DMS153 (cell line): ENCODE data around the gene PRRX2.
"Not testable (repeated sequence)": the region's sequence is repeated elsewhere in the genome, so short reads cannot be mapped to it uniquely, and the experiment has no call there.

Experiments used
- DNase-seq: peaks from one replicate; lab custom pipeline; 2025; lab: John Stamatoyannopoulos, UW

The PRRX2 gene

GRCh38 chr9:129665389-129665775, at the start of gene PRRX2:
Gene PRRX2, plus strand, starts transcription at chr9:129665647. Its CDS starts 221 bp downstream, at chr9:129665868.
- no peak for DNase-seq

GRCh38 chr9:129617167-129617566, 48.3 kb upstream of the PRRX2 start:
- no peak for DNase-seq

- DNase-seq = no peak
Measured at GRCh38 chr9:129619787-129620668, 45.4 kb upstream of the PRRX2 start.

DNA sequence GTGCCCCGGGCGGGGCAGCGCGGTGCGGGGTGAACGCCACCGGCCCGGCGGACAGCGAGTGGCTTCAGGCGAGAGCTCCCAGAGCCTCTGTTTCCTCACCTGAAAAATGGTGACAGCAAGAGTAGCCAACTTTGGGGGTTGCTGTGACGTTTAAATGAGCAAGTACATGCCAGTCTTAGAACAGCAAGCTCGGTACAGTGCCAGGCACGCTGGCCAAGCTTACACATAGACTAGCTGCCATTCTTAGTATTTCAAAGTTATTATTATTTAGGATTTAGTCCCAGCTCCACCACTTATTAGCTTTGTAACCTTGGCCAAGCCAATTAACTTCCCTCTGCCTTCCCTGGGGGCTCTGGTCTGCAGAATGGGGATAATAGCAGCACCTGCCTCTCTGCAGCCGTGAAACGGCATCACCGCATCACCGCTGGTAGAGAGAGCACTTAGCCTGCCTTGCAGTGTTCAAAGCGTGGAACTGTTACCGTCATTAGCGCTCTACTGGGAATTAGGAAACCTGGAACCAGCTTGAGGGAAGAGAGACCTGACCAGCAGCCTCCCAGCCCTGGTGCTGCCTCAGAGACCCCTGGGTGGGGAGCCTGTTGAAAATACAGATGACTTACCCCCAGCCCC, 44.7 kb upstream of the PRRX2 start, which contains the start of gene C9orf50:
C9orf50 (minus strand) TSS at position 433 of the 627 bp plus-strand sequence. CDS start 527 bp downstream, outside the sequence.
- DNase-seq = no peak

DNA sequence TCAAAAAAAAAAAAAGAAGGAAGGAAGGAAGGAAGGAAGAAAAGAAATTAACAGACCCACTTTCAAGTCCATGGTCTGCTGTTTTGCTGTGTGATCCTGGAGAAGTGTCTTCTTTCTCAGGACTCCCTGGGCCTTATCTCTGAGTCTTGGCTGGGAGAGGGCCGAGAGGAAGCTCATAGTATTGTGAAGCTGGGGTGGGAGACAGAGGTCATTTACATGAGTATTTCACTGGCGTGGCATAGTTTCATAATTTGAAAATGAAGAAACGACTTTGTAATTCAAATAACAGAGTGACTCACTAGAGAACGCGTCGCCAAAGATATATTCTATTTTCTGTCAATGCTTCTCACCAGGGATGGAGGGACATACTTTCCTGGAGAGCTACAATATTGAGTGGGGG, 42.1 kb upstream of the PRRX2 start:
- no peak for DNase-seq

GRCh38 chr9:129624168-129624759, 41.2 kb upstream of the PRRX2 start:
- DNase-seq = no peak

DNA sequence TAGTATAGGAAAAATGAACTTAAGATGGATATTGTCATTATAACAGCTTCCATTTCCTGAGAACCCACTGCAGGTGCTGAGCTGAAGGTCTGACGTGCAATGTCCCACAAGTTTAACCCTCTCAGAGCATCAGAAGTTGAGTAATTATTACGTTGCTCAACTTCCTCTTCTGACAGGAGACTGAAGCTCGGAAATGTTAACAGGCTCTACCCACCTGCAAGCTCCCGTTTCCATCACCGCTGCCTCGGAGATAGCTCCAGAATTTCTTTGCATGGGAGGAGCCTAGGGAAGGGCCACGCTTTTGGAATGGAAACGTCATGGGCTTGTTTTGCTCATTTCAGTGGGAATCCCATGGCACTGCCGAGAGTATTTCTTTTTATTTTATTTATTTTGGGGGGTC, 40.5 kb upstream of the PRRX2 start:
- peak; percentile 52 for DNase-seq

DNA sequence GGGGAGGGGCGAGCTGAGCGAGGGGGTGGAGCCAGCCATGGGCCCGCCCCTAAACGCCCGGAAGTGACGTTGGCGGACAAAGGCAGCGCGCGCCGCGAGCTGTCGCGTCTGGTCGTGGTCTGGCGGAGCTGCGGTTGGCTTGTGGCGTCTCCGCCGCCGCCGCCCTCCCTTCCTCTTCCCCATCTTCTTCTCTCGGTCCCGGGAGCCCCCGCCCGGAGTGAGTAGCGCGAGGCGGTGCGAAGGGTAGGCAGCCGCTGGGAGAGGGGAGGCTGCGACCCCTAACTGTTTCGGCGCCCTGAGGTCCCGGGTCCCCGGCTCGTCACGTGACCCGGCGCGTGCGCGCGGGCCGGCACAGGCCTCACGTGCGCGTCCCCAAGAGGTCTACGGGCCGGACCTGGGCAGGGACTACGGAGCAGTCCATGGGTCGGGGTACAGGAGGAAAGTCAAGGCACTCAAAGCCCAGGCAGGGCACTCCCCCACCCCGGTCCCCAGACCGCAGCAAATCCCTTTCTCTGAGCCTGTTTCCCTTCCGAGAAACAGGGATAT, 39.3 kb upstream of the PRRX2 start, which contains the start of gene NTMT1:
NTMT1 (plus strand) TSS at position 85 of the 546 bp plus-strand sequence. CDS start 6,541 bp downstream, outside the sequence.
- DNase-seq = peak; percentile 60

DNA sequence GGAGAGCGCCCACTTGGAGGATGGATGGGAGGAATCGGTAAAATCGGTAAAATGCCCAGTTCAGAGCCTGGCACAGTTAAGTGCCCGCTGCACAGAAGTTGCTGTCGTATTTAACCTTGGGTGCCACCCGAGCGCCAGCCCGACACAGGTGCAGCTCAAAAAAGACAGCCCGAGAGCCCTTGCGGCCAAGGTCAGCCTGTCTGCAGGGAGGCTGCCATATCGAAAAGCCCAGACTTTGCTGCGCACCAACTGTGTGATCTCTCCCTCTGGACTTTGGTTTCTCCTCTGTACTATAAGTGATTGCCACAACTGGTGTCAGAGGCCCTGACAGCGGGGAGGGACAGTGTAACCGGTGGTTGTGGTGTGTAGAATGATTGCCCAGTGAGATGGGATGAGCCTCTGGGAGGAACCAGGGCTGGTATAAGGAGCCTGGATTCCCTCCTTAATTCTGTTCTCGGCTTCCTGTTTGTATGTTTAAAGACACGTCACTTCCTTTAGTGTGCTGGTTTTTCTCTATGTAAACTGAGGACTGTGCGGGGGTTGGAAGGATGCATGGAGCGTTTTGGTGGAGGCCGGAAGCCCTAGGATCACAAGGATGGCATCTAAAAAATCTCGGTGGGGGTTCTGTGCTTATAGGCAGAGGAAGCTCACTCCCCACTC, 38.7 kb upstream of the PRRX2 start:
- no peak for DNase-seq

- DNase-seq = no peak
Measured at GRCh38 chr9:129627556-129628440, 37.6 kb upstream of the PRRX2 start.

DNA sequence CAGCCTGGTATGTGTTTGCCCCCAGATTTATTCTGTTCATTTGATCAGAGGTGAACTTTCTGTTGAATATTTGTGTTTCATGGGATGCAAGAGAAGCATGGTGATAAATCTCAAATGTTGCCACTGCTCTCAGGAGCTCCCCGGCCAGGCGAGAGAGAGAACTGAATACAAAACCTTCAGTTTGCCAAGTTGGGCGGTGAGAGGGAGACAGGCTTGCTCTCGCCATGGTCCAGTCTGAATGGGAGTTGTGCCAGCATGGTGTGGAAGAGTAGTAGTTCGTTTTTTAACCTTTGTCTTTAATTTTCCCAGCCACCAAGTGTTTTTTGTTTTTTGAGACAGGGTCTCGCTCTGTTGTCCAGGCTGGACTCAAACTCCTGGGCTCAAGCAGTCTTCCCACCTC, 36.7 kb upstream of the PRRX2 start:
- no peak for DNase-seq

DNA sequence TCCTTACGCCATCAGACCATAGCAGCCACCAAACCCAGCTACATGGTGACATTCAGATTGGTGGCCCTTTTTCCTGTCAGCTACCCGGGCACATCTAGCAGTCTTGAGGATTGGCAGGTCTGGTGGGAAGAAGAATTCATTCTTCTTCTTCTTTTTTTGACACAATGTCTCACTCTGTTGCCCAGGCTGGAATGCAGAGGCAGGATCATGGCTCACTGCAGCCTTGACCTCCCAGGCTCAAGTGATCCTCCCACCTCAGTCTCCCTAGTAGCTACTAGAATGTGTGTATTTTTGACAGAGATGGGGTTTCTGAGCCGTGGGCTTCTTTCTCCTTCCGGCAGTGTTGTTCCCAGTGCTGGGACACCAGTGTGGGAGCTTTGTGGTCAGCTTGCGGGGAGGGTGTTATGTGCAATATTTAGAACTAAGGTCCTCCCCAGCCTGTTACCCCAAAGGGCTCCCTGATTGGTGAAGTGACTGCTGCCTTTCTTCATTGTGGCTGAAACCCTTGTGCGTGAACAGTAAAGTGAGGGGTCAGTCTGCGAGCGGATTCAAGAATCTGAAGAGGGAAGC, 36.1 kb upstream of the PRRX2 start:
- no peak for DNase-seq

DNA sequence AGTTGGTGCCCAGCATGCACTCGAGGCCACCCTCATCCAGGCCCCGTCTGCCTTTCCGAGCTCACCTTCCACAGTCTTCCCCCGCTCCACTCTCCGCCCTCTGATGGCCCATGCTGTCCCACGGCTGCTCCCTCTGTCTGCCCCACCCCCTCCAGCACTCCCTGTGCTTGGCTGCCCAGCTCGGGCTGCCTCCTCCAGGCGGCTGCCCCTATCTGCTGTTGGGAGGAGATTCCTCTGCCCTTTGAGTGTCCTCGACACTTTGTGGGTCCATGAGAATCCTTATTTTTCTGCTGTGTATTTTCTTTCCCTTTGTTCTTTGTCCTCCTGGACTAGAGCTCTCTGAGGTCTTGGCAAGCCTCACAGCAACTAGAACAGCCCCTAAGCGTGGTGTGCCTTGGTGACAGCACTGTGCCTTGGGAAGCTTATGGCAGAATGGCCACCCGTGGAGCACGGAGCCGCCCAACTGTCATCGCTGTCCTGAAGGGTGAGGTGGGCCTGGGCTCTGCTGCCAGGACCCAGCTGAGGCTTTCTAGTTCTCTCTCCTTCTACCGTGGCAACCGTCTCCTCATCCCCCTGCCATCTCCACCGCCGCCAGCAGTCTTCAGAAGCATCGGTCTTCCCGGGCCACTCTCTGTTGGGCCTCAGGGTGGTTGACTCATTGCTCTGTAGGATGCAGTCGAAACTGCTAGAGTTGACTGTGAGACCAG, 34.3 kb upstream of the PRRX2 start:
- DNase-seq = no peak

GRCh38 chr9:129631674-129632129, 33.7 kb upstream of the PRRX2 start:
- DNase-seq = no peak

- DNase-seq = no peak
Measured at GRCh38 chr9:129632460-129632859, 33.0 kb upstream of the PRRX2 start.

DNA sequence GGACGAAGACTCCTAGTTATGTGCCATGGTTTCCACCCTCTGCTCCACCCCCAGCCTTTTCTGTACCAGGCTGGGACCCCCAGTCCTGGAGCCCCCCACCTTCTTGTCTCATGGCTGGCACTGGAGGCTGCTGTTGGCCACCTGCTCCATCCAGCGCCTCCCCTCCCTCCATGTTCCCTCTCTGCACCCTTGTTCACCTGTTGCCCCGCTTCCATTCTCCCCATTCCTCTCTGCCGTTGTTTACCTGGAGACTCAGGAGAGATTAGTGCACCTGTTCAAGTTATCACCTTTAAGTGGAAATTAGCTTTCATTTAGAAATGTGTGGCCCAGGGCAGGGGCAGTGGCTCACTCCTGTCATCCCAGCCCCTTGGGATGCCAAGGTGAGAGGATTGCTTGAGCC, 32.2 kb upstream of the PRRX2 start:
- no peak for DNase-seq

- no peak for DNase-seq
Measured at GRCh38 chr9:129633848-129634247, 31.6 kb upstream of the PRRX2 start.

DNA sequence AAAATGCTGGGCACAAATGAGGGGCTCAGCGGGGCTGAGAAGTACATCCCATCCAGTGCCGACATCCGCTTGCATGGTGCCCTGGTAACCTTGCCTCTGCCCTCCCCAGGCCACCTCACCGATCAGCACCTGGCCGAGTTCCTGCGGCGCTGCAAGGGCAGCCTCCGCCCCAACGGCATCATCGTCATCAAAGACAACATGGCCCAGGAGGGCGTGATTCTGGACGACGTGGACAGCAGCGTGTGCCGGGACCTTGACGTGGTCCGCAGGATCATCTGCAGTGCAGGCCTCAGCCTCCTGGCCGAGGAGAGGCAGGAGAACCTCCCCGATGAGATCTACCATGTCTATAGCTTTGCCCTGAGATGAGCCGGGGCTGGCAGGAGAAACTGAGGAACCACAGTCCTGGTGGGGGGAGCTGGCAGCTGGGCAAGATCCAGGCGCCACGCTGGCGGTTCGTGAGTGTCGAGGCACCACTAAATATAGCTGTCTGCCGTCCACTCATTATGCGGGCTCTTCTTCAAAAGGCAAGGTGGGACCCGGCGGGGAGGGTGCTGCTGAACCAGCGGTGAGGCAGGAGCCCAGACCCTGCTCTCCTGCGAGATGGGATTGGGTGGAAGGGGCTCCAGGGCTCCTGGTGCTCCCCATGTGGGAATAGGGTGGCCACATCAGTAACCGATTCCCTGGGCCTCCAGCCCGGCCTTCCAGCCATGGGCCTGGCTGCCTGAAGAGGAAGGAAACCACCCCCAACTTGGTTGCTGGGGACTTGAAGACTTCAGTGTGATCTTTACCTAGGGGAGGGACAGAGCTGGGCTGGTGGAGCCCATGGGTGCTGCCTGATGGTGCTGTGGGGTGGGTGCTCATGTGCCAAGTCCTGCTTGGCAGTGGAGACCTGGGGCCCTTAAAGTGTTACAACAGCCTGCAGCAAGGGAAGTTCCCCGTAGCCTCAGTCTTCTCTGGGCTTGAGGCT, 30.1 kb upstream of the PRRX2 start:
- DNase-seq = no peak

DNA sequence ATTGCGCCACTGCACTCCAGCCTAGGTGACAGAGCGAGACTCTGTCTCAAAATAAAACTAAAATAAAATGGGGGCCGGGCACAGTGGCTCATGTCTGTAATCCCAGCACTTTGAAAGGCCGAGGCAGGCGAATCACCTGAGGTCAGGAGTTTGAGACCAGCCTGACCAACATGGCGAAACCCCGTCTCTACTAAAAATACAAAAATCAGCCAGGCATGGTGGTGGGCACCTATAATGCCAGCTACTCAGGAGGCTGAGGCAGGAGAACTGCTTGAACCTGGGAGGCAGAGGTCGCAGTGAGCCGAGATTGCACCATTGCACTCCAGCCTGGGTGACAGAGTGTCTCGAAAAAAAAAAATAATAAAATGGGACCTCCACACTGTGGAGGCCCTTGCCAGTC, 29.1 kb upstream of the PRRX2 start:
- DNase-seq = not testable (repeated sequence)
